Measurements from ENCODE around the gene RFT1. TPM values are rescaled to one million over a fixed set of nuclear protein-coding genes. Genes with fewer than 3 reads are reported as not detected.

RFT1 gene
- total RNA-seq, 1 experiment from 2014 or later, result 35.7 TPM

DNA sequence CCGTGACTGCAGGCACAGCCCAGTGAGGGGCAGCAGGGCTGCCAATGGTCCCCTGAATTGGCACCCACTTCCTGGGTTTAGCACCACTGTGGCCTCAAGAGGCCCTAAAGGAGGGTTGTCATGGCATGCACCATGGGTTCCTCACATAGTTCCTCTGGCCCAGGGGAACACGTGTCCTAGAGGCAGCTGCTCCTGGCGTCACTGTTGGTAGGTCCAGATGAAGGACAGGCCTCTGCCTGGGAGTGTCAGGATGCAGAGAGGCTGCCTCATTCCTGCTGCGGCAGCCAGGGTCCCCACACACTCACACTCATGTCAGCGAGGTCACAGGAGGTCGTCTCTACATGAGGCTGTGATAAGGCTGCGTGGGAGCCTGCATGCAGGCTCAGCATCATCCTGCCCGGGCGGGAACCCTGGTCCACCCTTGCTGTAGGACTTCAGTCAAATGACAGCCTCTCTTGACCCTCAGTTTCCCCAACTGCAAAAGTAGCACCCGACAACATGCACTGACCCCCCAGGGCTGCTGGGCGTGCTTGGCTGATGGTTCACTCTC is 58.3 kb downstream of the RFT1 start:
- H3K4me1 Mint-ChIP-seq (ENCODE audit: low read depth, unreplicated experiment), result peaks cover 8% of the 10 kb centered on the region
- H3K4me3 Mint-ChIP-seq (ENCODE audit: unreplicated experiment), result no peak overlapping the region
- no peaks in the 10 kb centered on the region for H3K36me3 Mint-ChIP-seq (ENCODE audit: insufficient read depth, unreplicated experiment)
- no TSS peak for BruUV-seq (replicated peaks)
- intact Hi-C loops (cut with micrococcal nuclease; ENCODE audit: unreplicated experiment), result loop anchor here (1.0 kb wide), 2 partner anchors 138 to 221 kb away; no protein-coding TSS in a partner anchor
- Histone ChIP-seq H3K27me3 (replicated peaks; ENCODE audit: control insufficient read depth, insufficient read depth, low read length) (no peaks in the 10 kb centered on the region), H3K4me1 (peaks cover 11% of the 10 kb centered on the region), H3K4me3 (ENCODE audit: low read depth, low read length) (peak overlapping the region; percentile 51), H3K36me3 (ENCODE audit: control insufficient read depth, insufficient read depth, low read length) (no peaks in the 10 kb centered on the region; the same call in 1 of the 2 replicates), H3K9me3 (no peaks in the 10 kb centered on the region)
- no peak for DNase-seq
- no peak overlapping the region for H3K27ac Mint-ChIP-seq (ENCODE audit: unreplicated experiment)
- no peaks in the 10 kb centered on the region for H3K27me3 Mint-ChIP-seq (ENCODE audit: insufficient read depth, unreplicated experiment)
- ChIA-PET CTCF (no interaction called here), POLR2A (no interaction called here)
- TF ChIP-seq, protein P1, sequence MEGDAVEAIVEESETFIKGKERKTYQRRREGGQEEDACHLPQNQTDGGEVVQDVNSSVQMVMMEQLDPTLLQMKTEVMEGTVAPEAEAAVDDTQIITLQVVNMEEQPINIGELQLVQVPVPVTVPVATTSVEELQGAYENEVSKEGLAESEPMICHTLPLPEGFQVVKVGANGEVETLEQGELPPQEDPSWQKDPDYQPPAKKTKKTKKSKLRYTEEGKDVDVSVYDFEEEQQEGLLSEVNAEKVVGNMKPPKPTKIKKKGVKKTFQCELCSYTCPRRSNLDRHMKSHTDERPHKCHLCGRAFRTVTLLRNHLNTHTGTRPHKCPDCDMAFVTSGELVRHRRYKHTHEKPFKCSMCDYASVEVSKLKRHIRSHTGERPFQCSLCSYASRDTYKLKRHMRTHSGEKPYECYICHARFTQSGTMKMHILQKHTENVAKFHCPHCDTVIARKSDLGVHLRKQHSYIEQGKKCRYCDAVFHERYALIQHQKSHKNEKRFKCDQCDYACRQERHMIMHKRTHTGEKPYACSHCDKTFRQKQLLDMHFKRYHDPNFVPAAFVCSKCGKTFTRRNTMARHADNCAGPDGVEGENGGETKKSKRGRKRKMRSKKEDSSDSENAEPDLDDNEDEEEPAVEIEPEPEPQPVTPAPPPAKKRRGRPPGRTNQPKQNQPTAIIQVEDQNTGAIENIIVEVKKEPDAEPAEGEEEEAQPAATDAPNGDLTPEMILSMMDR (IDR thresholded peaks at IDR 0.05; ENCODE audit: insufficient read depth in 1 of 2, low read depth in 1 of 2, low read length in 1 of 2, severe bottlenecking in 1 of 2, unreplicated experiment in 1 of 2), result no peak
- no peaks in the 10 kb centered on the region for H3K9me3 Mint-ChIP-seq (ENCODE audit: unreplicated experiment)

DNA sequence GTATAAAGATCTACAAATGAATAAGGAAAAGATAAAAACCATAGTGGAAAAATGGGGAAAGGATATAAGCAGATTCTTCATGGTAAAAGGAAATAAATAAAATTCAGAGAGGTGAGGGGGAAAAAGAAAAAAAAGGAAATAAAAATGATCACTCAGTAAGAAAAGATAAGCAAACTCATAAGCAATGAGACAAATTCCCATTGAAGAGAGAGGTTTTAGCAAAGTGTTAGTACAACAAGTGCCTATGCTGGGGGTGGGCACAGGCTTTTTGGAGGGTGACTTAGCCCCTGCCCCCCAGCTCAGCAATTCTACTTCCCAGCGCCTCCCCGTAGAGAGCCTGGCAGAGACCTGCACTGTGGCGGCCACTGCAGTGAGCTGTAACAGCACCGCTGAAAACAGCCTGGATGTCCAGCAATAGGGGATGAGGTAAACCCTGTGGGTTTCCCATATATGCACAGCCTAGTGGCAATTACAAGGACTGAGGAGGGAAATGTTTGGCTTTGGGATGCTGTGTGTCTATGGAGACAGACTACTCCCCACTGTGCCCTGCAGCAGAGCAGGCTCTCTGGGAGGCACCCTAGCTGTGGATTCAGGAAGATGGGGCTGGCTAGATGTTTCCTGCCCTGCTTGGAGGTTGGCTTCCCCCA is 60.7 kb downstream of the RFT1 start:
- peaks cover 6% of the 10 kb centered on the region for H3K27me3 Mint-ChIP-seq (ENCODE audit: insufficient read depth, unreplicated experiment)
- H3K27ac Mint-ChIP-seq (ENCODE audit: unreplicated experiment), result no peak overlapping the region
- H3K4me3 Mint-ChIP-seq (ENCODE audit: unreplicated experiment), result no peak overlapping the region
- H3K4me1 Mint-ChIP-seq (ENCODE audit: low read depth, unreplicated experiment), result peaks cover 8% of the 10 kb centered on the region
- no TSS peak for BruUV-seq (replicated peaks)
- Histone ChIP-seq H3K4me3 (ENCODE audit: low read depth, low read length) (no peak overlapping the region), H3K27me3 (replicated peaks; ENCODE audit: control insufficient read depth, insufficient read depth, low read length) (no peaks in the 10 kb centered on the region), H3K36me3 (ENCODE audit: control insufficient read depth, insufficient read depth, low read length) (no peaks in the 10 kb centered on the region; the same call in 1 of the 2 replicates), H3K9me3 (no peaks in the 10 kb centered on the region), H3K4me1 (peaks cover 11% of the 10 kb centered on the region)
- TF ChIP-seq, protein P1 (IDR thresholded peaks at IDR 0.05; ENCODE audit: insufficient read depth in 1 of 2, low read depth in 1 of 2, low read length in 1 of 2, severe bottlenecking in 1 of 2, unreplicated experiment in 1 of 2), result no peak
- ChIA-PET CTCF (interaction anchor here (0.6 kb wide), 1 partner anchor 20 kb away, joined by 3 read pairs; no protein-coding TSS in a partner anchor), POLR2A (no interaction called here)
- DNase-seq, result peak in 1 of 2 experiments; percentile 25
- intact Hi-C loops (cut with micrococcal nuclease; ENCODE audit: unreplicated experiment), result no loop called here
- no peaks in the 10 kb centered on the region for H3K36me3 Mint-ChIP-seq (ENCODE audit: insufficient read depth, unreplicated experiment)
- no peaks in the 10 kb centered on the region for H3K9me3 Mint-ChIP-seq (ENCODE audit: unreplicated experiment)

DNA sequence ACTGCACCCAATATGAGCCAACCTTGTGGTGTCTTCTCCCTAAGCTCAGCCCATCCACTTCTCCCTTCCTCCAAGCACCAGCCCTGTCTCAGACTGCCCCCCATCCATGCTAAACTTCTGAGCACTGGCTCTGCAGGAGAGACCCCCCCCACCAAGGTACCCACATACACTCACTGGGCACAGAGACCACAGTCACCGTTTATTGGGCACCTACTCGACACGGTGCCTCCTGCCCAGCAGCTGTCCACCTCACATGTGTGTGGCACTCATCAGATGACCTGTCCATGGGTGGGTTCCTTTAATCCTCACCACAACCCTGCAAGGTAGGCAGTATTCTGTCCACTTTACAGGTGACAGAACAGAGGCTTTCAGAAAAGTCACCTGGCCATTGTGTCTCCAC is 62.1 kb downstream of the RFT1 start:
- TF ChIP-seq, protein P1 (IDR thresholded peaks at IDR 0.05; ENCODE audit: insufficient read depth in 1 of 2, low read depth in 1 of 2, low read length in 1 of 2, severe bottlenecking in 1 of 2, unreplicated experiment in 1 of 2), result no peak
- POLR2A ChIA-PET, result no interaction called here
- no peaks in the 10 kb centered on the region for H3K36me3 Mint-ChIP-seq (ENCODE audit: insufficient read depth, unreplicated experiment)

More for the DNA sequence above, 62.1 kb downstream of the RFT1 start:
- DNase-seq, result no peak
- Mint-ChIP-seq H3K4me3 (ENCODE audit: unreplicated experiment) (no peak overlapping the region), H3K4me1 (ENCODE audit: low read depth, unreplicated experiment) (peaks cover 8% of the 10 kb centered on the region), H3K27ac (ENCODE audit: unreplicated experiment) (no peak overlapping the region), H3K9me3 (ENCODE audit: unreplicated experiment) (no peaks in the 10 kb centered on the region), H3K27me3 (ENCODE audit: insufficient read depth, unreplicated experiment) (peaks cover 8% of the 10 kb centered on the region)
- no TSS peak for BruUV-seq (replicated peaks)
- no peaks in the 10 kb centered on the region for H3K9me3 ChIP-seq
- no peaks in the 10 kb centered on the region; the same call in 1 of the 2 replicates for H3K36me3 ChIP-seq (ENCODE audit: control insufficient read depth, insufficient read depth, low read length)
- intact Hi-C loops (cut with micrococcal nuclease; ENCODE audit: unreplicated experiment), result no loop called here
- no peak overlapping the region for H3K4me3 ChIP-seq (ENCODE audit: low read depth, low read length)
- peaks cover 4% of the 10 kb centered on the region for H3K4me1 ChIP-seq
- no peaks in the 10 kb centered on the region for H3K27me3 ChIP-seq (replicated peaks; ENCODE audit: control insufficient read depth, insufficient read depth, low read length)
- CTCF ChIA-PET, result interaction anchor here (0.6 to 1.0 kb wide), 2 partner anchors 122 to 247 kb away, joined by 3 to 4 read pairs; no protein-coding TSS in a partner anchor

Measured in Caco-2 (cell line).